AG08396 (cell line): ENCODE results near the gene DOCK4.

ENCODE experiments used
- DNase-seq: peaks from one replicate; pipeline ENCODE4 v3.0.0; 2012; ENCODE audit warnings: low spot score, mixed read lengths

DOCK4 gene

DNA sequence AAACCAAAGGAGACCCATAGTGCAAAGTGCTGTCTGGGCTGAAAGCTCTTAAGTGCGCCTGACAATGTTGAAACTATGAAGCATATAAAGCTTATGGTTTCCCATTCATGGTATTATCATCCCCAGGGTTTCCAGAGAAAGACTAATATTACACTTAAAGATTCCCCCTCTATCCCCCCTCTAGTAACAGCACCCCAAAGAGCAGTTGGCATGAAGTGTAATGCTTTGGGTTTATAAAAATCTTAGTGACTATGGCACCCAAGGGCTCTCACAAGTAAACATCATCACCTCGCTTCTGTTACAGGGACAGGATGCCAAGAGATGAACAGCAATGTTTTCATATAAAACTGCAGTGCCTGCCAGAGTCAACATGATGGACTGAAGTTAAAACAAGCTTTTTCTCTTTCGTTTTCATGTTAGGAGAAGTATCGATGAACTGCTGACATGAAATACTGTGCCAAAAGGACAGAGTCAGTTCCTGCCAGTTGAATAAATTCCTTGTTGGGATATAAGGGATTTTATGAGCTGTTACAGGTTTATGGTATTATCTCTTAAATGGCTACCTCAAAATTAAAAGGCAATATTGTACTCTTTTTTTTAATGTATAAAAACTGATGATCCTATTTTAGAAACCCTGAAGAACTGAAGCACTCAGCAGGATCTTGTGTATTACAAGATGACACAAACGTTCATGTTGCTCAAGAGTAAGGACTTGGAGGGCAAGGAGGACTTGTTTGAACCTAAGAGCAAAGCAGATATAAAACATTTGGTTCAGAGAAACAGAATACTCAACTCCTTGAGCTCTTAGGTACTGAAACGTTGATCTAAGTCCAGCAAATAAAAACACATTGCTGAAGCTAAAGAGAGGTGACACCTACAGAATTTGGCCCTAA, 440.2 kb downstream of the DOCK4 start:
- DNase-seq, result no peak

GRCh38 chr7:111763221-111763801, 442.9 kb downstream of the DOCK4 start:
- DNase-seq, result peak; percentile 40

DNA sequence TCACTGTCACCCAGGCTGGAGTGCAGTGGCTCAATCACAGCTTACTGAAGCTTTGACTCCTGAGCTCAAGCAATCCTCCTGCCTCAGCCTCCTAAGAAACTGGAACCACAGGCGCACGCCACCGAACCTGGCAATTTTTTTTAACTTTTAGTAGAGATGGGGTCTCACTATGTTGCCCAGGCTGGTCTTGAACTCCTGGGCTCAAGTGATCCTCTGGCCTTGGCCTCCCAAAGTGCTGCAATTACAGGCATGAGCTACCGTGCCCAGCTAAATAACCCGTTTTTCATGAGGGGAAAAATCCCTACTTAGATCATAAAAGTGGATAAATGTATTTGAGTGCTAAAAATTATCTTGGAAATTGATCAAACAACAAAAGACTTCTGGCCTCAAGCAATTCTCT, 443.4 kb downstream of the DOCK4 start:
- DNase-seq, result no peak

DNA sequence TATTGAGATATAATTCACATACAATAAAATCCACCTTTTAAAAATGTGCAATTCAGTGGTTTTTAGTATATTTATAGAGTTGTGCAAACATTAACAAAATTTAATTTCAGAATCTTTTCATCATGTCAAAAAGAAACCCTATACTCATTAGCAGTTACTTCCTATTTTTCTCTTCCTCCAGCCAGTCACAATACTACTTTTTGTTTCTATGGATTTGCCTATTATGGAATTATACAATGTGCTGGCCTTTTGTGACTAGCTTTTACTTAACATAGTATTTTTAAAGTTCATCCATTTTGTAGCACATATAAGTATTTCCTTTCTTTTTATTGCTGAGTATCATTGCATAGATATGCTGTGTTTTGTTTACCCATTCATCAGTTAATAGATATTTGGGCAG, 444.0 kb downstream of the DOCK4 start:
- DNase-seq, result no peak

DNA sequence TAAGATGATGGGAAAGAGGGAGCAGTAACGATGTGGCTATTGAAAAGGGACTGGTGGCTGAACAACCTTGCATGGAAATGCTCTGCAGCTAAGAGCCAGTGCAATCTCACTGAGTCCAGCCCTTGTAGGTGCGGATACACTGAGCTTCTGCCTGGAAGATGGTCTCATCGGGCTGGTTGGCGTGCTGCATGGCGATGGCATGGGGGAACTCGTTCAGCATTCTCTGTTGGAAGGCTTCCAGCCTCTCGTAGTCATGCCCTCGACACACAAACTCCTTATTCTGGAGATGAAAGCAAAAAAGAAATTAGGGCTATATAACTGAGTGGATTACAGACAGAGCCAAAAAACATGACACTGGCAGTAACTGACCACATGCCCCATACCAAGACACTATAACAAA, 446.2 kb downstream of the DOCK4 start:
- no peak for DNase-seq

DNA sequence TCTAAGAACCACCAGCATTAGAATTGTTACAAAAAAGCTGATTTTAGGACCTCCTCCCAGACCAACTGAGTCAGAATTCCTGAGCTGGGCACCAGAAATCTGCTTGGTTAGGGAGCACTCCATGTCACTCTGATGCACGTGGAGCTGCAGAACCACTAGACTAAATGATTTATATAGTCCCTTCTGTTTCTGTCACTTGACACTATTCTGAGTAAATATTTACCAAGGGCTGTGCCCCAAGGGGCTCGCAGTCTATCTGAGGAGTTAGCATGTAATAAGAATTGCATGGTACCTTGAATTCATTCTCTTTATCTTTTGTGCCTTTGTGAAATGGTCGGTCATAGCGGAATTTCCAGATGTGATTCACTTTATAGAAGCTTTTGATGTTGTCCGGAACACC, 447.9 kb downstream of the DOCK4 start:
- no peak for DNase-seq

- peak; percentile 70 for DNase-seq
Measured at GRCh38 chr7:111756687-111757178, 449.5 kb downstream of the DOCK4 start.

DNA sequence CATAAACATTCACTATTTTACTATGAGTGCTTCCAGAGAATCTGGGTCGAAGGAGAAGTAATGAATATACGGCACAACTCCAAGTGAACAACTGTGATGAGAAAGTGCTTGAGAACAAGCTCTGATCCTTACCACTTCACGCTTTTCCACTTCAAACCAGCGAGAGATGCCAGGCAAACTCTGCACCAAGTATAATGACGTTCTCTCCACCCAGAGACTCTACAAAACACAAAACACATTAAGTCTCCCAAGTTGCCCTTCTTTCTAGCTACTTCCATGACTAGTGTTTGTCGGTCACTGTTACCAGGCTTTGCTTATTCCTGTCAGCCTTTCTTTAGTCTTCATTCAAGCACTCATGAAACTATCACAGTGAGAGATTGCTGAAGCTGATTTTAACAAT, 450.8 kb downstream of the DOCK4 start:
- no peak for DNase-seq

- no peak for DNase-seq
Measured at GRCh38 chr7:111753968-111754367, 452.2 kb downstream of the DOCK4 start.

- DNase-seq, result peak; percentile 55
Measured at GRCh38 chr7:111752022-111752582, 454.1 kb downstream of the DOCK4 start.

- no peak for DNase-seq
Measured at GRCh38 chr7:111750878-111751277, 455.3 kb downstream of the DOCK4 start.

DNA sequence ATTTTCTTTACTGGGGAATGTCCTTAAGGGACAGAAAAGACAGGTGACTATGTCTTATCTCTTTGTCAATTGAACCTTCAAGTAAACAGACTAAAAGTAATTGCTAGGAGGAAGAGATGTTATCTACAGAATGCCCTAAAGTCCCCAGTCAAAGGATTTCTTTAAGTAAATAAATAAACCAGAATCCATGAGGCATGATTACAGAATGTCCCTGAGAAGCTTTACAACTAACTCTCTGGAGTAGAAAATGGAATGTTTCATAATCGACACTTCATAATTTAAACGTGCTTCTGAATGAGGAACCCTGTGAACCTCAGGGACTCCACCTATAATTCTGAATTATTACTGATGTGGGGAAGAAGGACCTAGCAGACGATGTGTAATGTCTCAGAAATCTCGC, 456.0 kb downstream of the DOCK4 start:
- no peak for DNase-seq

GRCh38 chr7:111749625-111750024, 456.6 kb downstream of the DOCK4 start:
- no peak for DNase-seq

- no peak for DNase-seq
Measured at GRCh38 chr7:111747718-111748117, 458.5 kb downstream of the DOCK4 start.

- DNase-seq, result no peak
Measured at GRCh38 chr7:111746950-111747349, 459.2 kb downstream of the DOCK4 start.

DNA sequence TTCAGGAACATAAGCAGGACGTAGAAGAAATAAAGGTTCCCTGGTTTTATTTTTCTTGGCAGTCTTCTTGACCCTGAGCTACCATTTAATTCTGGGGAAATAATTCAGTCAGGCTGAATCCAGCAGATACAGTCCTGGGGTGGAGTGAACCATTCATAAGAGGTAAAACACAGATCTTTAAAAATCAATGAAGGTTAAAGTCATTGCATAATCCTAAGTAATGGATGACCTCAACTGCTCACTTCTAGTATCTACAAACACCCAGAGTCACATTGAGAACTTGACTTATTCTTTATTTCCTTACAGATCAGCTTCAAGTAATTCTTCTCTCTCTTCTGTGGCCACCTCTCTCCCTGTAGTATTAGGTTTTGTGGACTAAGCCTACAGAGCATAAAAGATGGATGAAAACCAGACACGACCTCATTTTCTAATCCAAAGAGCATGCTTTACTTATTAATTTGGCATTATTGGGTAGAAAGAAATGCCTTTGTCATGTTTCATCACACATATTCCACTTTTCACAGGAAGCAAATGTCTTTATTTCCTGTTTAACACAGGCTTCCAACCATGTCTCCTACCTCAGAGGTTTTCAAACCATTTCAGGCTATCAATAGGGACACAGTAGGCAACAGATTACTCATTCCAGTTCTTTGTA, 461.6 kb downstream of the DOCK4 start:
- no peak for DNase-seq

DNA sequence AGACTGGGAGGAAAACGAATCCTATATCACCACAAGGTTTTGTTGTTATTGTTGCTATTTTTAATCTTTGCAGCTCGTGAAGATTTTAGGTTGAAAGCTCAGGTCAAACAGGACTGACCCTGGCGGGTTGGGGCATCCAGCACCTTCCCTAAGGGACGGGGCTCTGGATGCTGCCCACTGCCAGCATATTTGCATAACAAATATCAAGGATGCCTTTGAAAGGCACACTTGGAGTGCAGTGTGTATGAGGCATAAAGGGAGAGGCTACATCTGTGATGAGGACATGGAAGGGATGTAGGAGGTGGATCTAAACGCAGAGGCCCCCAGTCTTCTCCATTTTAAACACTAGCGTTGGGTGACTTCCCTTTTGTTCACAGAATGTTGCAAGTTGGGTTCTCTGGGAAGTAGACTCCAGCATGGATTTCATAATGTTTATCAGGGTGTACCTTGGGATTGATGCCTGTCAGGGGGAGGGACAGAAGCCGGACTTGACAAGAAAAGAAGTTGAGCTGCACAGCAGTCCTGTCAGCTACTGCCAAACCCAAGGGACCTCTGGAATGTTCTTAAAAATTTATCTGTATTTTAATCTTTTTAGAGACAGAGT, 462.9 kb downstream of the DOCK4 start:
- DNase-seq, result no peak

- peak; percentile 66 for DNase-seq
Measured at GRCh38 chr7:111741811-111742240, 464.4 kb downstream of the DOCK4 start.

GRCh38 chr7:111740942-111741341, 465.3 kb downstream of the DOCK4 start:
- no peak for DNase-seq

GRCh38 chr7:111736552-111736874, 469.7 kb downstream of the DOCK4 start:
- DNase-seq, result no peak

GRCh38 chr7:111735661-111736551, 470.3 kb downstream of the DOCK4 start:
- peak; percentile 82 for DNase-seq
